Pancreas (tissue), 10 donors: ENCODE results near the gene PGGT1B. TPM values are rescaled to one million over a fixed set of nuclear protein-coding genes. Genes with fewer than 3 reads are reported as not detected.

Experiments used
- ATAC-seq, 4 donors: fragments of 200-7000 bp; cut with Tn5 transposase; one replicate each; pipeline versions ENCODE4 v1.8.0 to v1.9.1; 2020; ENCODE audit warnings: mild to moderate bottlenecking in 4 of 4, moderate library complexity in 4 of 4
- DNase-seq, 6 donors: peaks; one replicate each; pipeline ENCODE4 v3.0.0-alpha.2; 2020
- FAIRE-seq: peaks from 2 replicates; lab custom pipeline; 2012; peaks lifted over from hg19 to GRCh38; lab: Jason Lieb, UNC
- H3K27ac ChIP-seq, 4 donors: fragments of 200-600 bp; sonication (generic); 1 replicate in 3 of 4; 2 replicates in 1 of 4; pipeline versions ENCODE4 v1.5.0 to v1.8.0; 2020
- H3K27me3 ChIP-seq, 4 donors: fragments of 200-600 bp; one replicate each; pipeline ENCODE4 v1.8.0; 2021
- H3K36me3 ChIP-seq, 3 donors: fragments of 200-600 bp; sonication (generic) in 1 of 3; one replicate each; pipeline versions ENCODE4 v1.5.0 to v1.8.0; 2020 to 2021
- H3K4me1 ChIP-seq, 3 donors: fragments of 200-600 bp; one replicate each; pipeline ENCODE4 v1.8.0; 2021
- H3K4me3 ChIP-seq, 4 donors: fragments of 200-600 bp; sonication (generic) in 2 of 4; one replicate each; pipeline versions ENCODE4 v1.5.0 to v1.8.0; 2020 to 2021
- H3K9me3 ChIP-seq, 4 donors: fragments of 200-600 bp; one replicate each; pipeline ENCODE4 v1.8.0; 2021
- CTCF ChIP-seq, 4 donors: fragments of 200-600 bp; sonication (generic) in 3 of 4; IDR thresholded peaks; one replicate each; pipeline versions ENCODE4 v1.5.0 to v1.8.0; 2021; ENCODE audit warnings: antibody characterized with exemption in 4 of 4
- WGBS, 2 donors: extraction: QIAGEN DNeasy Blood & Tissue Kit; methylation state at CpG; one replicate each; pipeline ENCODE4 v1.1.7; 2013; 5-methylcytosine and 5-hydroxymethylcytosine counted together
- intact Hi-C, 3 donors: fragments of 100-400 bp; cut with DNase I; formaldehyde crosslinking; loops; one replicate each; pipeline versions ENCODE4 v1.11.1 to v1.14.2; 2022
- polyA plus RNA-seq, 2 donors: library from polyadenylated mRNA; stranded (reverse); fragments of 200-250 nt; gene quantifications; one replicate each; pipeline ENCODE4 v1.2.3, GENCODE V29; 2013
- total RNA-seq, 6 donors: library from RNA; stranded (reverse); fragmentation: NEBNext Ultra II Directional in 4 of 6; extraction: Animal tissue kit (Norgen Biotek cat#: 25700) in 4 of 6; gene quantifications; one replicate each; pipeline versions ENCODE4 v1.2.1 to v1.2.4, GENCODE V29; 2021 to 2023
- donor health status: healthy with polysubstance abuse.
- donor health status: DM: no; HTN: no; CAD: no; lungs with moderate emphysema.
- donor health status: DM: no; HTN: no; CAD: no.
- donor health status: control.
- donor health status: control.
- donor health status: Bipolar disorder and iron deficiency.
- donor health status: DM: yes; HTN: yes; CAD: no.
- donor health status: DM: no; HTN: no; CAD: no.
- donor health status: DM: no; HTN: no; CAD: no.
- donor health status: DM: yes; HTN: yes; CAD: no.

The PGGT1B gene
- total and polyA plus RNA-seq, 8 donors, result 1.7 to 24.5 (median 17.7) TPM

- 0 to 2% methylated on average over 34 to 41 of the region's 41 CpGs for WGBS, 2 donors
- Histone ChIP-seq H3K4me3 (peak overlapping the region; percentile 79 to 97 (median 85)), H3K4me1 (no peaks in the 10 kb centered on the region), H3K9me3 (no peaks in the 10 kb centered on the region), H3K27ac (peak overlapping the region; percentile 58 to 72 (median 66)), H3K27me3 (peaks cover 0 to 6% (median 0%) of the 10 kb centered on the region in 4 donors), H3K36me3 (no peaks in the 10 kb centered on the region)
- peak in 3 of 6 donors; percentile 15 to 69 (median 19) for DNase-seq
- FAIRE-seq, result no peak
- ATAC-seq, result peak; percentile 13 to 34 (median 25)
- intact Hi-C loops, result no loop called here
- no peak for TF ChIP-seq CTCF (IDR thresholded peaks at IDR 0.05)
Measured at GRCh38 chr5:115168829-115169486, 93.7 kb downstream of the PGGT1B start.

GRCh38 chr5:115166744-115167393 lies 95.8 kb downstream of the PGGT1B start:
- ATAC-seq, result no peak
- no peaks in the 10 kb centered on the region for H3K9me3 ChIP-seq
- H3K36me3 ChIP-seq, result no peaks in the 10 kb centered on the region
- TF ChIP-seq CTCF (IDR thresholded peaks at IDR 0.05), result no peak
- H3K27ac ChIP-seq, result no peak overlapping the region
- peak in 1 of 6 donors; percentile 57 for DNase-seq
- intact Hi-C loops, result no loop called here
- H3K4me3 ChIP-seq, result no peak overlapping the region
- H3K27me3 ChIP-seq, result peaks cover 0 to 6% (median 0%) of the 10 kb centered on the region in 4 donors
- 96 to 97% methylated on average over 12 of the region's 12 CpGs for WGBS, 2 donors
- no peak for FAIRE-seq
- H3K4me1 ChIP-seq, result no peaks in the 10 kb centered on the region

GRCh38 chr5:115165790-115166189 lies 96.9 kb downstream of the PGGT1B start:
- H3K9me3 ChIP-seq, result no peaks in the 10 kb centered on the region
- H3K4me1 ChIP-seq, result no peaks in the 10 kb centered on the region
- TF ChIP-seq CTCF (IDR thresholded peaks at IDR 0.05), result no peak
- H3K4me3 ChIP-seq, result no peak overlapping the region
- H3K27ac ChIP-seq, result no peak overlapping the region
- H3K36me3 ChIP-seq, result no peaks in the 10 kb centered on the region
- no peak for DNase-seq
- intact Hi-C loops, result no loop called here
- H3K27me3 ChIP-seq, result peaks cover 0 to 6% (median 0%) of the 10 kb centered on the region in 4 donors
- no peak for FAIRE-seq
- 84 to 86% methylated on average over 5 of the region's 5 CpGs for WGBS, 2 donors
- ATAC-seq, result no peak

GRCh38 chr5:115160975-115161475 lies 101.7 kb downstream of the PGGT1B start:
- DNase-seq, result no peak
- FAIRE-seq, result no peak

More at GRCh38 chr5:115160975-115161475, 101.7 kb downstream of the PGGT1B start:
- no peak for TF ChIP-seq CTCF (IDR thresholded peaks at IDR 0.05)
- intact Hi-C loops, result no loop called here
- ATAC-seq, result no peak
- H3K9me3 ChIP-seq, result no peaks in the 10 kb centered on the region
- no peak overlapping the region for H3K4me3 ChIP-seq
- WGBS, 2 donors, result 48 to 52% methylated on average over 3 of the region's 3 CpGs
- no peak overlapping the region for H3K27ac ChIP-seq
- H3K4me1 ChIP-seq, result no peaks in the 10 kb centered on the region
- no peaks in the 10 kb centered on the region for H3K27me3 ChIP-seq
- H3K36me3 ChIP-seq, result no peaks in the 10 kb centered on the region

Other genes starting within 250 kb of the PGGT1B start
- gene TRIM36, start 93.0 kb downstream of the PGGT1B start, total RNA-seq, result 1 to 10 TPM in 4 of 6 donors, under 1 TPM in 2; 0.83 to 2.1 (median 1.2) TPM
- under 1 TPM; 0.52 to 0.61 TPM for gene TRIM36, start 93.0 kb downstream of the PGGT1B start, polyA plus RNA-seq
- gene CCDC112, start 33.8 kb upstream of the PGGT1B start, total RNA-seq, result 1 to 10 TPM; 3.3 to 7.9 (median 4.9) TPM
- 1 to 10 TPM; 5.1 to 5.5 TPM for gene CCDC112, start 33.8 kb upstream of the PGGT1B start, polyA plus RNA-seq